Endothelial cell of umbilical vein (primary cell): ENCODE data around the gene FBXW4. TPM values are rescaled to one million over a fixed set of nuclear protein-coding genes. Genes with fewer than 3 reads are reported as not detected.

Experiments
- BruUV-seq: library from RNA; stranded (reverse); fragments of 400-500 nt; replicated peaks from 2 replicates; lab custom pipeline; 2021; lab: Mats Ljungman, UMichigan
- CTCF ChIA-PET: fragments of 300-600, 350-600 bp; sonication (Branson Sonifier 250); formaldehyde crosslinking; loops from one replicate; lab custom pipeline; 2021; ENCODE audit warnings: antibody characterized with exemption, inconsistent platforms; lab: Charles Lee
- POLR2A ChIA-PET: fragments of 300-600, 350-600 bp; sonication (Branson Sonifier 250); formaldehyde crosslinking; loops from one replicate; lab custom pipeline; 2021; ENCODE audit warnings: antibody characterized with exemption, inconsistent platforms; lab: Charles Lee
- DNase-seq: peaks from one replicate; pipeline ENCODE4 v3.0.0-alpha.2; 2011; ENCODE audit warnings: low read depth, low spot score
- FAIRE-seq: peaks from 2 replicates; lab custom pipeline; 2011; peaks lifted over from hg19 to GRCh38; lab: Jason Lieb, UNC
- H2AFZ ChIP-seq: 2 replicates; pipeline ENCODE4 v1.6.0; 2012; ENCODE audit warnings: low read depth, low read length, control low read depth, inconsistent platforms
- H3K27ac ChIP-seq: 2 replicates; pipeline ENCODE4 v1.5.1; 2011; ENCODE audit warnings: low read depth, mild to moderate bottlenecking, control low read depth, low read length, moderate library complexity; ENCODE audit not compliant: insufficient read depth
- H3K27me3 ChIP-seq, 2 experiments: 2 replicates each; pipeline versions ENCODE4 v1.6.0 to v1.6.1; 2011; ENCODE audit warnings: low read length in 2 of 2, mixed read lengths in 1 of 2; ENCODE audit not compliant: control insufficient read depth in 2 of 2, insufficient read depth in 2 of 2
- H3K36me3 ChIP-seq, 2 experiments: 2 replicates in 1 of 2; 3 replicates in 1 of 2; pipeline ENCODE4 v1.5.1; 2011; ENCODE audit warnings: low read length in 2 of 2, mild to moderate bottlenecking in 1 of 2, moderate library complexity in 1 of 2; ENCODE audit not compliant: control insufficient read depth in 2 of 2, insufficient read depth in 2 of 2; ENCODE audit errors: extremely low read depth in 1 of 2
- H3K4me1 ChIP-seq: 3 replicates; pipeline ENCODE4 v1.5.1; 2011; ENCODE audit warnings: mild to moderate bottlenecking, low read length; ENCODE audit not compliant: control insufficient read depth, insufficient read depth; ENCODE audit errors: extremely low read depth
- H3K4me2 ChIP-seq: 2 replicates; pipeline ENCODE4 v1.6.1; 2011; ENCODE audit warnings: low read length, control low read depth, mixed read lengths; ENCODE audit not compliant: insufficient read depth
- H3K4me3 ChIP-seq, 3 experiments: fragments of 200-600 bp in 1 of 3; sonication (generic), shearing (Covaris generic) in 1 of 3; replicated peaks in 1 of 3; 2 replicates each; pipeline ENCODE4 v1.5.1; 2011 to 2016; ENCODE audit warnings: control low read depth in 3 of 3, low read length in 3 of 3, mild to moderate bottlenecking in 2 of 3, inconsistent platforms in 1 of 3, low read depth in 1 of 3, moderate library complexity in 1 of 3; ENCODE audit not compliant: insufficient read depth in 1 of 3
- H3K79me2 ChIP-seq: 2 replicates; pipeline ENCODE4 v1.6.0; 2012; ENCODE audit warnings: low read length, inconsistent platforms; ENCODE audit not compliant: control insufficient read depth, insufficient read depth
- H3K9ac ChIP-seq: replicated peaks from 2 replicates; pipeline ENCODE3; 2011; ENCODE audit warnings: low read length, control low read depth; ENCODE audit not compliant: insufficient read depth; ENCODE audit errors: extremely low read depth
- H3K9me1 ChIP-seq: replicated peaks from 3 replicates; pipeline ENCODE4 v1.6.0; 2011; ENCODE audit warnings: mild to moderate bottlenecking, low read length; ENCODE audit not compliant: control insufficient read depth, insufficient read depth; ENCODE audit errors: extremely low read depth
- H3K9me3 ChIP-seq: replicated peaks from 2 replicates; pipeline ENCODE4 v1.5.1; 2012; ENCODE audit warnings: low read length, inconsistent platforms; ENCODE audit not compliant: control insufficient read depth, insufficient read depth
- H4K20me1 ChIP-seq: replicated peaks from 2 replicates; pipeline ENCODE3; 2011; ENCODE audit warnings: mild to moderate bottlenecking, low read length; ENCODE audit not compliant: control insufficient read depth, insufficient read depth; ENCODE audit errors: extremely low read depth
- EZH2 ChIP-seq: IDR thresholded peaks from 2 replicates; pipeline ENCODE4 v1.6.1; 2012; ENCODE audit warnings: borderline replicate concordance, low read depth, mild to moderate bottlenecking, moderate library complexity, low read length, inconsistent platforms; ENCODE audit not compliant: severe bottlenecking
- FOS ChIP-seq: IDR thresholded peaks from 2 replicates; pipeline ENCODE4 v1.6.1; 2011; ENCODE audit warnings: mild to moderate bottlenecking, low read length, moderate library complexity, borderline replicate concordance; ENCODE audit not compliant: insufficient read depth
- GATA2 ChIP-seq: IDR thresholded peaks from 2 replicates; pipeline ENCODE4 v1.7.0; 2011; ENCODE audit warnings: low read depth, mild to moderate bottlenecking, moderate library complexity, mixed read lengths, low read length; ENCODE audit not compliant: insufficient read length, insufficient read depth
- JUN ChIP-seq: IDR thresholded peaks from 2 replicates; pipeline ENCODE4 v1.6.1; 2011; ENCODE audit warnings: borderline replicate concordance, low read depth; ENCODE audit not compliant: insufficient read length, insufficient read depth
- MYC ChIP-seq: IDR thresholded peaks from one replicate; pipeline ENCODE4 v1.6.1; 2011; ENCODE audit warnings: mild to moderate bottlenecking, low read depth, low read length
- POLR2A ChIP-seq: IDR thresholded peaks from 2 replicates; pipeline ENCODE4 v1.6.1; 2012; ENCODE audit warnings: low read depth, mild to moderate bottlenecking, control low read depth, low read length
- POLR2AphosphoS5 ChIP-seq: IDR thresholded peaks from 2 replicates; pipeline ENCODE4 v1.6.1; 2012; ENCODE audit warnings: low read depth, mild to moderate bottlenecking, control low read depth, low read length, moderate library complexity; ENCODE audit not compliant: insufficient read depth
- dilution Hi-C: fragments of 300-500 bp; cut with MboI; formaldehyde crosslinking; loops from one replicate; pipeline ENCODE4 v1.15.0; 2019; ENCODE audit warnings: low sequenced_read_pairs; ENCODE audit not compliant: extremely low pct_ligation_motif_present
- intact Hi-C: fragments of 100-400 bp; cut with micrococcal nuclease; formaldehyde crosslinking; loops from one replicate; pipeline ENCODE4 v1.10.0; 2022
- polyA plus RNA-seq, 4 experiments: library from polyadenylated mRNA; depleted of rRNA in 3 of 4; stranded (reverse) in 3 of 4; unstranded in 1 of 4; fragments of >200 nt; gene quantifications; 2 replicates each; pipeline versions ENCODE4 v1.2.1 to v1.2.3, GENCODE V29; 2011 to 2012; ENCODE audit warnings: missing spikeins in 1 of 4
- total RNA-seq: library from RNA; stranded (reverse); gene quantifications from 2 replicates; pipeline ENCODE4 v1.2.3, GENCODE V29; 2021
- TF ChIP-seq, protein P1 (sequence below): IDR thresholded peaks from 2 replicates; pipeline ENCODE4 v1.6.1; 2011; ENCODE audit not compliant: insufficient read depth, insufficient read length
- TF ChIP-seq, protein P2 (sequence below), 2 donors: IDR thresholded peaks; 1 replicate in 1 of 2; 2 replicates in 1 of 2; pipeline ENCODE4 v1.5.1; 2011; ENCODE audit warnings: low read length in 2 of 2, mild to moderate bottlenecking in 2 of 2, moderate library complexity in 2 of 2, control low read depth in 1 of 2, inconsistent platforms in 1 of 2, low read depth in 1 of 2; ENCODE audit not compliant: insufficient read depth in 1 of 2; ENCODE audit errors: extremely low read depth in 1 of 2

Gene FBXW4
- total and polyA plus RNA-seq, 2 donors (not counting 3 experiments of a cell fraction or from before 2014, with no cell fraction given): 20.8 to 21.1 TPM

DNA sequence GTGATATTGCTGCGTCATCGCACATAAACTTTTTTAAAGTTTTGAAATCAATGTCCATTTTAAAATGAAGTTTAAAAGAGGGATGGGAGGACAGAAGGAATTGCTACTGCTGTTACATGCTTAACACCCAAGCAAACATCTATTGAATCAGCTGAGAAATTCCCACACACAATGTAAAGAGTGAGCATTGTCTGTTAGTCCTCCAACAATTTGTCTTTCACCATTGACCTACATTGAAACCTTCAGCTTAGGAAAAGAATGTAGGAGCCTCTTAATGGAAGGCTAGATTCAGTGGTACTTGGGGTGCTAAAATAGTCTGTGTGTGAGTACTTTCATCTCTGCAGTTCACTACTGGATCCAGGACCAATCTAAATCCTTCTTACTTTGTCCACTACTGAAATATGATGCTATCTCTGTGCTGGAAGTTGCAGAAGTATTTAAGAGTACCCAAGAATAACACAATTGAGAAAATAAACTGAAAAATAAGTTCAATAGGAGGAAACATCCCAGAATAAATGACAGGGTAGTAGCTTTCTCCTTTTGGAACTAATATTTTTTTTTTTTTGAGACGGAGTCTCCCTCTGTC, 23.8 kb upstream of the FBXW4 start:
- intact Hi-C loops: no loop called here

More for the DNA sequence above, 23.8 kb upstream of the FBXW4 start:
- dilution Hi-C loops: no loop called here
- DNase-seq (no peak), FAIRE-seq (no peak)
- Histone ChIP-seq H3K27me3 (peaks cover 8 to 10% of the 10 kb centered on the region in 2 experiments), H2AFZ (no peak overlapping the region), H4K20me1 (no peaks in the 10 kb centered on the region), H3K9ac (no peak overlapping the region), H3K79me2 (no peaks in the 10 kb centered on the region), H3K9me1 (no peaks in the 10 kb centered on the region), H3K4me3 (no peak overlapping the region), H3K27ac (no peak overlapping the region), H3K9me3 (no peaks in the 10 kb centered on the region), H3K36me3 (no peaks in the 10 kb centered on the region), H3K4me2 (no peak overlapping the region), H3K4me1 (no peaks in the 10 kb centered on the region)
- CTCF ChIA-PET: interaction anchor here (1.0 to 1.6 kb wide), 2 partner anchors 16 to 25 kb away, joined by 3 read pairs; no protein-coding TSS in a partner anchor
- TF ChIP-seq, protein P1, sequence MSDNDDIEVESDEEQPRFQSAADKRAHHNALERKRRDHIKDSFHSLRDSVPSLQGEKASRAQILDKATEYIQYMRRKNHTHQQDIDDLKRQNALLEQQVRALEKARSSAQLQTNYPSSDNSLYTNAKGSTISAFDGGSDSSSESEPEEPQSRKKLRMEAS: no peak
- no peak for TF ChIP-seq FOS
- TF ChIP-seq MYC: no peak
- TF ChIP-seq GATA2: no peak
- TF ChIP-seq JUN: no peak
- TF ChIP-seq, protein P2, sequence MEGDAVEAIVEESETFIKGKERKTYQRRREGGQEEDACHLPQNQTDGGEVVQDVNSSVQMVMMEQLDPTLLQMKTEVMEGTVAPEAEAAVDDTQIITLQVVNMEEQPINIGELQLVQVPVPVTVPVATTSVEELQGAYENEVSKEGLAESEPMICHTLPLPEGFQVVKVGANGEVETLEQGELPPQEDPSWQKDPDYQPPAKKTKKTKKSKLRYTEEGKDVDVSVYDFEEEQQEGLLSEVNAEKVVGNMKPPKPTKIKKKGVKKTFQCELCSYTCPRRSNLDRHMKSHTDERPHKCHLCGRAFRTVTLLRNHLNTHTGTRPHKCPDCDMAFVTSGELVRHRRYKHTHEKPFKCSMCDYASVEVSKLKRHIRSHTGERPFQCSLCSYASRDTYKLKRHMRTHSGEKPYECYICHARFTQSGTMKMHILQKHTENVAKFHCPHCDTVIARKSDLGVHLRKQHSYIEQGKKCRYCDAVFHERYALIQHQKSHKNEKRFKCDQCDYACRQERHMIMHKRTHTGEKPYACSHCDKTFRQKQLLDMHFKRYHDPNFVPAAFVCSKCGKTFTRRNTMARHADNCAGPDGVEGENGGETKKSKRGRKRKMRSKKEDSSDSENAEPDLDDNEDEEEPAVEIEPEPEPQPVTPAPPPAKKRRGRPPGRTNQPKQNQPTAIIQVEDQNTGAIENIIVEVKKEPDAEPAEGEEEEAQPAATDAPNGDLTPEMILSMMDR (IDR thresholded peaks at IDR 0.05; ENCODE audit: extremely low read depth in 1 of 2, insufficient read depth in 1 of 2, low read depth in 1 of 2, low read length in 2 of 2): no peak
- no peak for TF ChIP-seq EZH2
- no peak for TF ChIP-seq POLR2AphosphoS5
- TF ChIP-seq POLR2A: no peak
- no TSS peak for BruUV-seq
- POLR2A ChIA-PET: no interaction called here
